A549 (cell line): ENCODE results near the gene SPRTN.

Source experiments
- CEBPB ChIP-seq, 2 experiments: fragments of >200 bp in 1 of 2; sonication (Bioruptor Twin) in 1 of 2; formaldehyde crosslinking in 1 of 2; IDR thresholded peaks; 2 replicates each; pipeline ENCODE4 v1.6.1; 2012 to 2016
- CTCF ChIP-seq: fragments of >200 bp; sonication (Bioruptor Twin); formaldehyde crosslinking; IDR thresholded peaks from 3 replicates; pipeline ENCODE4 v1.5.1; 2016
- FOSB ChIP-seq: fragments of 250-450 bp; sonication (Bioruptor Pico); IDR thresholded peaks from 2 replicates; pipeline ENCODE4 v1.5.0; 2020; ENCODE audit warnings: mild to moderate bottlenecking, moderate library complexity
- HOXB5 ChIP-seq: fragments of 250-450 bp; sonication (Bioruptor Pico); IDR thresholded peaks from 2 replicates; pipeline ENCODE4 v1.5.0; 2020; ENCODE audit warnings: mild to moderate bottlenecking, moderate library complexity
- KDM1A ChIP-seq: fragments of 200-600 bp; sonication (generic); IDR thresholded peaks from 2 replicates; pipeline ENCODE4 v1.6.1; 2016; ENCODE audit warnings: low read depth, mild to moderate bottlenecking
- MAX ChIP-seq: IDR thresholded peaks from 2 replicates; pipeline ENCODE4 v1.6.1; 2012
- POLR2A ChIP-seq: IDR thresholded peaks from 2 replicates; pipeline ENCODE4 v1.6.1; 2012; ENCODE audit warnings: mild to moderate bottlenecking, low read length

- no peak for TF ChIP-seq CEBPB (IDR thresholded peaks at IDR 0.05)
- TF ChIP-seq CTCF, result no peak
- TF ChIP-seq HOXB5 (CRISPR knock-in tag), result no peak
- TF ChIP-seq KDM1A, result no peak
- TF ChIP-seq FOSB, result no peak
- no peak for TF ChIP-seq MAX
- TF ChIP-seq POLR2A, result no peak
Measured at GRCh38 chr1:231347961-231348360, 9.9 kb downstream of the SPRTN start.
